Fibroblast of skin of scalp (primary cell): ENCODE data around the gene RPL39L.
"Not testable (repeated sequence)": the region's sequence is repeated elsewhere in the genome, so short reads cannot be mapped to it uniquely, and the experiment has no call there.

ENCODE experiments used
- DNase-seq: peaks from one replicate; pipeline ENCODE4 v3.0.0-alpha.2; 2013

RPL39L gene

DNA sequence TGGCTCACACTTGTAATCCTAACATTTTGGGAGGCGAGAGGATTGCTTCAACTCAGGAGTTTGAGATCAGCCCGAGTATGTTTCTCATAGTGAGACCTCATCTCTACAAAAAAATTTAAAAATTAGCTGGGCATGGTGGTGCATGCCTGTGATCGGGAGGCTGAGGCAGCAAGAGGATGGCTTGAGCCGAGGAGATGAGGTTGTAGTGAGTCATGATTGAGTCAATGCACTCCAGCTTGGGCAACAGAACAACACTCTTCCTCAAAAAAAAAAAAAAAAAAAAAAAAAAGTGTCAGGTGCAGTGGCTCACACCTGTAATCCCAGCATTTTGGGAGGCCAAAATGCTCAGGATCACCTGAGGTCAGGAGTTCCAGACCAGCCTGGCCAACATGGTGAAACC, 2.4 kb downstream of the RPL39L start:
- DNase-seq, result peak; percentile 22

DNA sequence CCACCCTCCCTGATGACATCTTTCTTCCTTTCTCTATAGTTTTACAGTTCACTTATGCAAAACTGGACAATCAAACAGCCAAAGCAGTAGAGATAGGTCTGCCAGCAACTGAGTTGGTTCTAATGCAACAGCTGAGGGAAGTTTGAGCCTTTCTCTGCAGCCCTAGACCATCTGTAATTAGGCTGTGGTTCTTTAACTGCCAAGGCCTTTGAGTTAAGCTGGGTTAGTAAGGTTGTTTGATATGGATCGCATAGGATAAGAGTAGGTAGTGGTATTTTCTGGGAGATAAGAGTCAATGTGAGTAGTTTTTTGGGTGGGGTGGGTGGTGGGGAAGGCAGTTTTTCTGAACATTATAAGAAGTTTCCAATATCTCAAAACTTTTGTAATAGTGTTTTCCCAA, 3.0 kb downstream of the RPL39L start:
- DNase-seq, result no peak

DNA sequence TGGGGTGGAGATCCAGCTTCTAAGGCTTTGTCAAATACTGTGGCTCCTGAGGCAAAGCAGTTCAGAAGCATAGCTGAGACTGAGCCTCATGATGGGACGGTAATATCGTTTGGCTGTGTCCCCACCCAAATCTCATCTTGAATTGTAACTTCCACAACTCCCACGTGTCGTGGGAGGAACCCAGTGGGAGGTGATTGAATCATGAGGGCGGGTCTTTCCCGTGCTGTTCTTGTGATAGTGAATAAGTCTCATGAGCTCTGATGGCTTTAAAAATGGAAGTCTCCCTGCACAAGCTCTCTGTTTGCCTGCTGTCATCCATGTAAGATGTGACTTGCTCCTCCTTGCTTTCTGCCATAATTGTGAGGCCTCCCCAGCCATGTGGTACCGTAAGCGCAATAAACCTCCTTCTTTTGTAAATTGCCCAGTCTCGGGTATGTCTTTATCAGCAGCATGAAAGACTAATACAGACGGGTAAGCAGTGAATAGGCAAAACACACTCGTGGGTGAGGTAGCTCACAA, 4.1 kb downstream of the RPL39L start:
- not testable (repeated sequence) for DNase-seq

DNA sequence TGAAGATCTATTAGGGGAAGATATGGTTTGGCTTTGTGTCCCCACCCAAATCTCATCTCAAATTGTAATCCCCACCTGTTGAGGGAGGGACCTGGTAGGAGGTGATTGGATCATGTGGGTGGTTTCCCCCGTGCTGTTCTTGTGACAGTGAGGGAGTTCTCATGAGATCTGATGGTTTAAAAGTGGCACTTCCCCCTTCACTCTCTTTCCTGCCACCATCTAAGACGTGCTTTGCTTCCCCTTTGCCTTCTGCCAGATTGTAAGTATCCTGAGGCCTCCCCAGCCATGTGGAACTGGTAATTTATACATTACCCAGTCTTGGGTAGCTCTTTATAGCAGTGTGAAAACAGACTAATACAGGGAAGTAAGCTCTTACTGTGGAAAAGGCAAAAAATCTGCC, 6.1 kb downstream of the RPL39L start:
- not testable (repeated sequence) for DNase-seq

DNA sequence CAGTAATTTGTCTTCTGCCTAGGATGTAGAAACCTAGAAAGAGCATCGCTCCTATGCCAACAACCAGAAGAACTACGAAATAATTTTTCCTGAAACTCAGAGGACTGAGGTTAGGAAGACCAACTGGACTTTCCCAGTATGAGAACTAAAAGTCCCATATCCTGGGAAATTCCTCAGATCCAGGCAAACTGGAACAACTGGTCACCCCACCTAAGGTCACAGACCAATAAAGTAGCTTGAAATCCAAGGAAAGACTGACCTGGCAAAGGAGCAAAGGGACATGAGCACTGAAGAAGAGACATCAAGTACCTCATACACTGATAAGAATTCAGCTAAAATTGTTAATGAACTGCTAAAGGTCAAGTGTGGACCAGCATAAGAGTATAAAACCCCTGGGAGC, 6.6 kb downstream of the RPL39L start:
- no peak for DNase-seq

DNA sequence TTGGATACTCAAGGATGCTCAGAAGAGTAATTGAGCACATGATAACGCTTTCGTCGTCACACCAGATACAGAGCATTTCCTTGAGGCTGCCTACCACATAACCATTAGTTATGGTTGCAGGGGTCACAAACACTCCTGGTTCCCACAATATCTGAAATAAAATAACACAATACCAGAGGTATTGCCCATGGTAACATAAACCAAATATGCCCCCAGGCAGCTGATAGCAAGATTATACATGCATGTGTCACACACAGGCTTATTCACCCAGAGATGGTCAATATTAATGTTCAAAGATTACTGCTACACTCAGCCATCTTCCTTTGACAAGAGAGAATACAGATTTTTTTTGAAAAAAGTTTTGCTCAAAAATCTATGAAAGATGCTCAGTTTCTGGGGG, 7.3 kb downstream of the RPL39L start:
- DNase-seq, result no peak

DNA sequence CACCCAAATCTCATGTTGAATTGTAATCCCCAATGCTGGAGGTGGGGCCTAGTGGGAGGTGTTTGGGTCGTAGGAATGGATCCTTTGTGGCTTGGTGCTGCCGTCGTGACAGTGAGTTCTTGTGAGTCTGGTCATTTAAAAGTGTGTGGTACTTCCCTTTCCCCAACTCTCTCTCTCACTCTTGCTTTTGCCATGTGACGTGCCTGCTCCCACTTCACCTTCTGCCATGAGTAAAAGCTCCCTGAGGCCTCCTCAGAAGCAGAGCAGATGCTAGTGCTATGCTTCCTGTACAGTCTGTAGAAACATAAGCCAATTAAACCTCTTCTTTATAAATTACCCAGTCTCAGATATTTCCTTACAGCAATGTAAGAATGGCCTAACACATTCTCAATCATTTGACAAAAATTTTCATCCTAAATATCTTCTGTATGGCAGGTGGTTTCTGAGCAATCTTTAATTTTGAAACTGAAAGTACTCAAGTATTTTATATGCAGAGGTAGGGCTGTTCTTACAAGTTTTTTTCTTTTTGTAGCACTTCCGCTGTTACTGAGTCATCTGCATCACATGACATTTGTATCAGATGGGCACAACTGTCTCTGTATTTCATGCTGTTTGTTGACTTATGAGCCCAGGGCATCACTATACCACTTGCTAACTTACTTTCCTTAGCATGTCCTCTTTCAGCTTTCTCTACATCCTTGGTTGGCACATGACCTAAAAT, 8.8 kb downstream of the RPL39L start:
- DNase-seq, result peak; percentile 5

DNA sequence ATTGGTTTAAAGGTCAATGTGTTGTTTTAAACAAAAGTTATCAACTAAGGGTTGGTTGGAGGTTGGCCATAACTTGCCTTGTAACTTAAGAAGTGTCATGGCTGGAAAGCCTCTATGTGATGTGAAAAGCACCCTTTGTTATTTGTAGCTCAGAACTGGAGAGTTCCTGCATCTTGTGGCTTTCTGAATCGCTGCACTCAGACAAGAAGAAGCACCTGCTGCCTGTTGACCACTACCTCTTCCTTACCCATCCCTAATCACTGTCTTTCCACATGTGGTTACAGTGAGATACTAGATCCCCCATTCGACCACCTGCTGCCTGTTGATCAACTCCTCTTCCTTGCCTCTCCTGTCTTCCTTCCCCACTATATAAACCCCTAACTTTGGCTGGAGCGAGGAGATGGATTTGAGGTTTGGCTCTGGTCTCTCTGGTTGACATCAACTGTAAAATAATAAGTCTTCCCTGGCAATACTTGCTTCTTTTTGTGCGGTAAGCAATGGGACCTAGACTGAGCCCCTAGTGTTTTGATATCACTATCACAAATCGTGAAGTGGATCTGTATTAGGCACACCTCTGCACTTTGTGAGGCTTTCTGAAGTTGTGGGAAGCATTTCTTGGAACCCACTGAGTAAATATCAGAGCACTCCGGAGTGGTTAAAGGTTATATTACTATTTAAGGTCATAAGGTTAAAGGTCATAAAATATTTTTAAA, 13.8 kb downstream of the RPL39L start:
- no peak for DNase-seq

DNA sequence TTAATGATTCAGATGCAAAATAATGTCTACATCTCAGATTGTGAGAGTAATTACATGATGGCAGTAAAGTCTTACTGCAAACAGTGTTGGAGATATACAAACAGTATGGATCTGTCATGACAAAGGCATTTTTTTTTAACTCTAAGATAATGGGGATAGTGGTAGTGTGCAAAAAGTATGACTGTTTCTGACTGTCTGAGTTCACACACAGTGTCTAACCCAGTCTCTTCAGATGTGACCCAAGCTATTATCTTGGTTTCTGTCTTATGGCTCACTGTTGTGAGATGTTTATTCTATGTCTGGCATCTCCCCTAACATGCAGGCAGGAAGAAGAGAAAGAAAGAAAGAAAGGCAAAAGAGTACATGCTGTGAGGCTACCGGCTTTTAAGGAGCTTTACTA, 17.0 kb downstream of the RPL39L start:
- DNase-seq, result no peak

DNA sequence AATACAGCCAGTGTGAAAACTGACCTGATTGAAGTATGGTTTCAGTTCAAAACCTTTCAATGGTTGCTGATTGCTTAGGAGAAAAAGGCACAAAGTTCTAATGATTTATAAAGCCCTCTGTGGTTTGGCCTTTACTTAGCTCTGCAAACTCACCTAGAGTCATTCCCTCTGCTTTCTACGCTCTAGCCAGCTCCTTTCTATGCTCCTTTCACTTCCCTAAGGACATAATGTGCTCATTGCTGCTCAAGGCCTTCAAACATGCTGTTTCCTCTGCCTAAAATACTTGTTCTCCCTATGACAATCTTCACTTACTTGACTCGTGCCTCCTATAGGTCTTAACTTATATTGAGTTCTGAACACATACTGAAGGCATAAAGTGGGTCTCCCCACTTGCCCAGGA, 19.0 kb downstream of the RPL39L start:
- DNase-seq, result no peak

DNA sequence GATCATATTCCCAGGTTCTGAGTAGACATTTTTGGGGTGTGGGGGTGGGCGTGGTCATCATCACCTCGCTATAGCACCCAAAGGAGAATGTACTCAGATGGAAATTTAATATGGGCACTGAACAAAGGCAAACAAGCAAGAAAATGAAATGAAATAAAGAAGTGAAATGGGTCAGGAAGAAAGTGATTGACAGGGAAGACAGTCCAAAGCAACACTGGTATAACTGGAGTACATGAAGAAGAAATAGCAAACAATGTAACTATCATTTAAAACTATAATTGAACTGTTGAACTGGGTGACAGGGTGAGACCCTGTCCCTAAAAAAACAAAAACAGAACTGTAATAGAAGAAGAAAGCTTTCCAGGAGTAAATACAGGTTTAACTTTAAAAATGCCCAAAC, 24.8 kb downstream of the RPL39L start:
- no peak for DNase-seq

DNA sequence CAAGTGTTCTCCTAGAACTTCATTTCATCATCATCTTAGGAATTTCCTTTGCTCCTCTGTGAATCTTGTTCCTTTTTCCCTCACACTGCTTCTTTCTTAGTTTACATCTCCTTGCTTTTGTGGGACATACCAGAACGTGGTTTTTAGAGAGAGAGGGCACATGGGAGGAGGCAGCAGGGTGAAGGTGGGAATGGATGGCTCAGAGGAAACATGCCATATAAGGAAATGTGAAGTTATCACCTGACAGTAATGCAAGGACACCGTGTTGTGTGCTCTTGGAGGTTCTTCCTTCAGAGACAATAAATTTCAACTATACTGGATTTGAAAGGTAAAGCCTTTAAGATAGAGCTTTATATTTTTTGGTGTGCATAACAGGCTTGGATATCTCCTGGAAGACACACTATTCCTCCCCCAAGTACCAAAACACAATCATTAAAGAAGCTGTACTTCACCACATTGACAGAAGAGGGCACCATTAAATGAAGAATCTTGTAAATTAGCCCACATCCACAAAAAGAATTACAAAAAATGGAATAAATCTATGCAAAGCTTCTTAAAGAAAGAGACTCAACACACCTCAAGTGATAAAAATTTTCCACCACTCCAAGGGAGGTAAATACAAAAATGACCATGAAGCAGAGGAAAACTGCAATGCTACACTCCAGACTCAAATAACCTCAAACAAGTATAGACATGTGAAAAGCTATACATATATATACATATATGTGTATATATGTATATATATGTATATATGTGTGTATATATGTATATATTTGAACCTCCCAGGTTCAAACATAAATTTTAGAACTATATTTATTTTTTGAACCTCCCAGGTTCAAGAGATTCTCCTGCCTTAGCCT, 26.1 kb downstream of the RPL39L start:
- DNase-seq, result peak; percentile 31

DNA sequence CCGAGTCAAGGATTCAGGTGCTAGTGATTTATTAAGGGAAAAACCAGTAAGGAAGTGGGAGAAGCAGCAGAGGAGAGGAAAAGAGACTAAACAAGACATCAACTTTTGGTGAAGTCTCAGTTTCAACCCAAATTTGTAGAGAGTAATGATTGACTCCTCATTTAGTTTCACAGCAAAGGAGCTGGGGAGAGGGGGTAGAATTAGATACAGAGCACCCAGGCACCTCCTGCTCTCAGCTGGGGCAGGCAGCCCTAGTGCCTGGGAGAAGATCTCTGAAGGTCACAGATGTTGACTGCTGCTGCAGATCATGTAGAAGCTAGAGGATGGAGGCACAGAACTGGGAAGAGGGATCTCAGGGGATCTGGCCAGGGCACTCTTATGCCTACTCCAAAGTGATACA, 29.1 kb downstream of the RPL39L start:
- DNase-seq, result no peak

DNA sequence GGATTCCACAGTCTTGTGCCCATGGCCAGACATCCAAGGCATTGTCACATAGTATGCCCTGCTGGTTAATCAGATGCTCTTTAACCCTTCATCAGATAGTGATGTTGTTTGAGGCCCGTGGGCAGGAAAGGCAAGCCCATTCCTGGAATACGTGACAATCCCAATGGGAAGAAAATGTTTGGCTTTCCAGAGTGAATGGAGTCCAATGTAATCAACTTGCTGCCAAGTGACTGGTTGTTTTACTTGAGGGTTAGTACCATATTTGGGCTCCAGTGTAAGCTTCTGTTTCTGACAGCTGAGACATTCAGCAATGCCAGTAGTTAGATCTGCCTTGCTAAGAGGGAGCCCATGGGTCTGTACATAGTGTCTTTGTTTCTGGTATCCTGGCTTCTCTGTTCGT, 31.3 kb downstream of the RPL39L start:
- DNase-seq, result peak; percentile 49

DNA sequence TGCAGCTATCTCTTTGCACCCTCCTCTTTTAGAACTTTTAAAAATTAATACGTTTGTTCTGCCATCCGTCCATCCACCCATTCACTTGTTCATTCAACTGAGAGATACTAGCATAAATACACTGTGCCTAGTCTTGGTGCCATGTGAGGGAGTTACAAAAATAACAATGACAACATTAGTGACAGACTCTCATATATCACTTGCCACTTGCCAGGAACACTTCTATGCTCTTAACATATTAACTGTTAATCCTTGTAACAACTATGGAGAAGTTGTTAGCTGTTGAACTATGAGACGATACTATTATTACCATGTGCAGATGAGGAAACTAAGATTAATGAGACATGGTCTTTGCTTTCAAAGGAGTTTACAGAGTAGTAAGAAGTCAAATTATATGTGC, 33.6 kb downstream of the RPL39L start:
- DNase-seq, result no peak

DNA sequence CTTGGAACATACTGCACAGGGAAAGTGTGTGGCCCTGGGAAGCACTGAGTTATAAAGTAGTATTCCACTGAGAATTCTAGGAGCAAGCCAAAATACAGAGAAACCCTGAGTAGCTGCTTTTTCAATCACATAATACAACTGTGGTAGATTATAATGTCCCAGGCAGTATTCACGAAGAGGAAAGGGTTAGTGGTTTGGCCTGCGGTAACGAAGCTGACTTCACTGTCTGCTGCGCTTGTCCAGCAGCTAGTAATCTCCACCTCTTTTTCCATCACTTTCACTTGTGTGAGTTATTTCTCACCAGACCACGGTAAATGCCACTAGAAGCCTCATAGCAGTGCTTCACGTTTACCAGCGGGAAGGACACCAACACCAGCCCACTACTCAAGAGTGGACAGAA, 34.4 kb downstream of the RPL39L start:
- DNase-seq, result peak; percentile 34

DNA sequence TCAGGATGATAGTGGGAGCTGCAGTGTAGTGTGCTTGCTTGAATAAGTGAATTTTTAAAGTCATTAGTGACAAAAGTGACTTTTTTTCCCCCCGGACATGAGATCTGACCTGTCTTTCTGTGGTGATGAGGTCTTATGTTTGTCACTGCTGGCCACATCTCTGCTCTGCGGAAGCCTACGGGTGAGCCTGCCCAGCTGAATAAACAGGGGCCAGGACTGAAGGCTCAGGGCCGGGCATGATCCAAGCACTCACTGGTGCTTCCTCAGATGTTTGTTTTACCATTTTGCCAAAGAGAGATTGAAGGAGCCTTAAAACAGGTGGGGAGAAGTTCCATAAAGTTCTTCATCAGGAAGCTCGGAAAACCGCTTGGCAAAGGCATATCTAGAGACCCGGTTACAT, 35.0 kb downstream of the RPL39L start:
- no peak for DNase-seq

DNA sequence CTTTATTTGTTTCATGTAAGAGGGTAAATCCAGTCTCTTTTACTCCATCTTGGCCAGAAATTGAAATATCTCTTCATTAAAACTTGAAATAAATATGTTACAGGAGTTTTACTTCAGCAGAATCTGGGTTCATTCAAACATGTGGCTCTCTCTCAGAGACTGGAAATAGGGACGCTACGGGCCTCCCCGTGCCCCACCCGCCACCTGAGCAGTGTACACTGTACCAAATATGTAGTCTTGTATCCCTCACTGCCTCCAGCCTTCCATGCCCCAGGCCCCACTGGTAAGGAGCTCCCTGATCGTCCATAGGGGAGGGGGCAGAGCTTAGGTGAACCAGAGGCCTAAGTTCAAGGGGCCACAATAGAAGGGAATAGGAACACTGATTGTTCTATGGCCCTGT, 36.0 kb downstream of the RPL39L start:
- no peak for DNase-seq

DNA sequence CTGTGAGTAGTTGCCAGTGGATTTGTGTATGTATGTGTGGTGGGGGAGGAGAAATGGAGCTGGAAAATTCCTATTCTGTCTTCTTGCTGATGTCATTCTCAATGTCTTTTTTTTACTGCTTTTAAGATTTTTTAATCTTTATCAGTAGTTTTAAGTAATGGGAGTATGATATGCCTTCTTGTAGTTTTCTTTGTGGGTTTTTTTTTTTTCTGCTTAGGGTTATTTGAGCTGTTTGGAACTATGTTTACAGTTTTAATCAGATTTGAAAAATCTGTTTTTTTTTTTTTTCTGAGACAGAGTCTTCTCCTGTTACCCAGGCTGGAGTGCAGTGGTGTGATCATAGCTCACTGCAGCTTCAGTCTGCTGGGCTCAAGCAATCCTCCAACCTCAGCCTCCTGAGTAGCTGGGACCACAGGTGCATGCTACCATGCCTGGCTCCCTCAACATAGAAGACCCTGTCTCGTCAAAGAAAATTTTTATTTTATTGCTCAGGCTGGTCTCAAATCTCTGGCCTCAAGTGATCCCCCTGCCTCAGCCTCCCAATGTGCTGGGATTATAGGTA, 37.1 kb downstream of the RPL39L start:
- no peak for DNase-seq

DNA sequence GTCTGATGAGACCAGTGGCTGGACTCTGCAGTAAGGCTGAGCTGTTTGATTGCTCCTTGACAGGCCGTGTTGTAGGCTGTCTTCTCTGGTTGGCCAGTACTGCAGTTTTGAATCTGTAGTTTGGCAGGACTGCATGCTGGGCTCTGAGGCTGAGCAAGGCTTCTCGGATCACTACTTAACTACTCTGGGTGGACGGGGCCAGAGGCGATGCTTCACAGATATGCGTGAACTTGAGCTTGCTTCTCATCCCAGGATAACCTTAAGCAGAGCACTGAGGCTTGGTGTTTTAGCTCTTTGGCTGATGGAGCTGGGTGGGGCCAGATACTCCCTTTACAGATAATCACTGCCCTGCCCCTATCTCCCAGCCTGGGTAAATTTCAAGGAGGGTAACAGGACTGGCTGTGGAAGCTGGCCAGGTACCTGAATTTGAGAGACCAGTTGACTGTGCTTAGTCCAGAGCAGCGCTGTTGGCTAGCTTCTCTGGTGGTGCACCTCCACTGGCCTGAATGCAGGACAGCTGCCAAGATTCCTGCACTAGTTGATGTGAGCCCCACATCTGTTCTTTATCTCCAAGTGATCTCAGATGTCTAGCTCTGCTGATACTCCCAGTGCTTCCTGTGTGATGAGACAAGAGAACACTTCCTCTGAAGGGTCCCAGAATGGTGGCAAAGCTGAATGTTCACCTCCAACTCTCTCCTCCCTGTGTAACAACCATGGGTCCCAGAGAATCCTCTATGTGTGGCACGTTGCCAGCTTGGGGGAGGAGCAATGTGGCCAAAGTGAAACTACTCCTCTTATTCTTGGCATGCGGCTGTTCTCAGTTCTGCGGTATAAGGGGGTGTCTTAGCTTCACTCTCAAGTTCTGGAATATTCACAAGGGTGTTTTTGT, 37.9 kb downstream of the RPL39L start:
- DNase-seq, result peak; percentile 78

DNA sequence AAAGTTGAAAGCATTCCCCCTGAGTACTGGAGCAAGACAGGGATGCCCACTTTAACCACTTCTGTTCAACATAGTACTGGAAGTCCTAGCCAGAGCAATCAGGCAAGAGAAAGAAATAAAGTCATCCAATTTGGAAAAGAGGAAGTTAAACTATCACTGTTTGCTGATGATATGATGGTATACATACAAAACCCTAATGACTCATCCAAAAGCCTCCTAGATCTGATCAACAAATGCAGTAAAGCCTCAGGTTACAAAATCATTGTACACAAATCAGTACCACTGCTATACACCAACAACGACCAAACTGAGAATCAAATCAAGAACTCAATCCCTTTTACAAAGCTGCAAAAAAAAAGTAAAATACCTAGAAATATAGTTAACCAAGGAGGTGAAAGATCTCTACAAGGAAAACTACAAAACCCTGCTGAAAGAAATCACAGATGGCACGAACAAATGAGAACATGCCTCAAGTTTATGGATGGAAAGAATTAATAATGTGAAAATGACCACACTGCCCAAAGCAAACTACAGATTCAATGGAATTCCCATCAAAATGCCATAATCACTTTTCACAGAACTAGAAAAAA, 40.3 kb downstream of the RPL39L start:
- DNase-seq, result no peak
